ENCODE results near the gene GTF2F2. TPM values are rescaled to one million over a fixed set of nuclear protein-coding genes. Genes with fewer than 3 reads are reported as not detected.

Gene GTF2F2
- total RNA-seq, 1 experiment from 2014 or later = 37.8 TPM

DNA sequence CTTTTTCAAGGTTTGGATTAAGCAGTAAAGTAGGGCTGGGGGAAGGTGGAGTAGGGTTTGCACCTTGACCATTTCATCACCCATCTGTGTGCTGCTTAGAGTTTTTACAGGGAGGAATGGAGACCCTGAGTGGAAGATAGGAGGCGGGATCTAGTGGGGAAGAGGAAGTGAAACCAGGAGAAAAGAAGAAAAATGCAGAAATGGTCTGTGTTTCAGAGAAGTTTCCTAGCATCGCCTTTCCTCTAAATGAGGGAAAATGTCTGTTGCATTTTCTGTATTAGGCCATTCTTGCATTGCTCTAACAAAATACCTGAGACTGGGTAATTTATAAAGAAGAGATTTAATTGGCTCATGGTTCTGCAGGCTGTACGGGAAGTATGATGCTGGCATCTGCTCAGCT lies 156.6 kb downstream of the GTF2F2 start:
- H3K36me3 ChIP-seq (ENCODE audit: insufficient read depth, low read length, poor library complexity, severe bottlenecking) = no peaks in the 10 kb centered on the region
- intact Hi-C loops (cut with micrococcal nuclease; ENCODE audit: unreplicated experiment) = no loop called here
- H3K4me1 ChIP-seq (ENCODE audit: insufficient read depth, low read length, poor library complexity, severe bottlenecking) = peaks cover 4% of the 10 kb centered on the region
- no peak overlapping the region for H3K4me3 ChIP-seq (ENCODE audit: low read depth, low read length, poor library complexity, severe bottlenecking)
- no peaks in the 10 kb centered on the region for H3K9me3 ChIP-seq (ENCODE audit: low read depth, low read length, poor library complexity, severe bottlenecking)
- no peak for TF ChIP-seq EZH2 (IDR thresholded peaks at IDR 0.05; ENCODE audit: borderline replicate concordance, low read depth, low read length, poor library complexity, severe bottlenecking)
- no peaks in the 10 kb centered on the region for H3K27me3 ChIP-seq (replicated peaks; ENCODE audit: insufficient read depth, low read depth, low read length, poor library complexity)
- no peak for DNase-seq (ENCODE audit: low spot score)
- no peak overlapping the region for H3K27ac ChIP-seq (ENCODE audit: low read depth, low read length, poor library complexity, severe bottlenecking)
- no TSS peak for BruUV-seq (replicated peaks)
- CTCF ChIA-PET = no interaction called here
- POLR2A ChIA-PET (ENCODE audit: low non-redundant PET) = no interaction called here

DNA sequence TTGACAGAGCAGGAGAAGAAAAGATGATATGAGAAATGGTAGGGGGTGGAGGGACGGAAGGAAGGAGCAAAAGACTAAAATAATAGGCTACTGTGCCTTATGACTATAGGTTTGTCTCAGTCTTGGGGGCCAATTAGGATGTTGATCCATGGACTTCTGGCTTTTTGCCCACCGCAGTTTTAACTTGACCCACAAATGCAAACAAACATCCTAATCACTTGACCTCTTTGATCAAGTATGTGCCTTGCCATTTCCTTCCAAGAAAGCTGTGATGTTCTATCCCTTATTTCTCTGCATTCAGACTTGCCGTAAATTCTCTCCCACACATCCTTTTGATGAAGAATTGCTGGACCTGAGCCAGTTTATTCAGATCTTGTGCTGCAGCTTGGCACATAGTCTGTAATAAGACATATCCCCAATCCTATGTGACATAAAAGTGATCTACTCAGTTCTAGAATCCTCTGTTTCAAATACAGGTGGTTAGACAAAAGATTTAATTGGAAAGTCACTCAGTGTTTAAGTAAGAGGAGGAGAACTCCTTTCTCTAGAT lies 157.9 kb downstream of the GTF2F2 start:
- Histone ChIP-seq H3K27ac (ENCODE audit: low read depth, low read length, poor library complexity, severe bottlenecking) (no peak overlapping the region), H3K9me3 (ENCODE audit: low read depth, low read length, poor library complexity, severe bottlenecking) (no peaks in the 10 kb centered on the region), H3K36me3 (ENCODE audit: insufficient read depth, low read length, poor library complexity, severe bottlenecking) (no peaks in the 10 kb centered on the region), H3K27me3 (replicated peaks; ENCODE audit: insufficient read depth, low read depth, low read length, poor library complexity) (no peaks in the 10 kb centered on the region), H3K4me1 (ENCODE audit: insufficient read depth, low read length, poor library complexity, severe bottlenecking) (peaks cover 4% of the 10 kb centered on the region), H3K4me3 (ENCODE audit: low read depth, low read length, poor library complexity, severe bottlenecking) (no peak overlapping the region)
- intact Hi-C loops (cut with micrococcal nuclease; ENCODE audit: unreplicated experiment) = no loop called here
- ChIA-PET CTCF (no interaction called here), POLR2A (ENCODE audit: low non-redundant PET) (no interaction called here)
- peak; percentile 44 for DNase-seq (ENCODE audit: low spot score)
- TF ChIP-seq EZH2 (IDR thresholded peaks at IDR 0.05; ENCODE audit: borderline replicate concordance, low read depth, low read length, poor library complexity, severe bottlenecking) = no peak
- TF ChIP-seq, protein P1, sequence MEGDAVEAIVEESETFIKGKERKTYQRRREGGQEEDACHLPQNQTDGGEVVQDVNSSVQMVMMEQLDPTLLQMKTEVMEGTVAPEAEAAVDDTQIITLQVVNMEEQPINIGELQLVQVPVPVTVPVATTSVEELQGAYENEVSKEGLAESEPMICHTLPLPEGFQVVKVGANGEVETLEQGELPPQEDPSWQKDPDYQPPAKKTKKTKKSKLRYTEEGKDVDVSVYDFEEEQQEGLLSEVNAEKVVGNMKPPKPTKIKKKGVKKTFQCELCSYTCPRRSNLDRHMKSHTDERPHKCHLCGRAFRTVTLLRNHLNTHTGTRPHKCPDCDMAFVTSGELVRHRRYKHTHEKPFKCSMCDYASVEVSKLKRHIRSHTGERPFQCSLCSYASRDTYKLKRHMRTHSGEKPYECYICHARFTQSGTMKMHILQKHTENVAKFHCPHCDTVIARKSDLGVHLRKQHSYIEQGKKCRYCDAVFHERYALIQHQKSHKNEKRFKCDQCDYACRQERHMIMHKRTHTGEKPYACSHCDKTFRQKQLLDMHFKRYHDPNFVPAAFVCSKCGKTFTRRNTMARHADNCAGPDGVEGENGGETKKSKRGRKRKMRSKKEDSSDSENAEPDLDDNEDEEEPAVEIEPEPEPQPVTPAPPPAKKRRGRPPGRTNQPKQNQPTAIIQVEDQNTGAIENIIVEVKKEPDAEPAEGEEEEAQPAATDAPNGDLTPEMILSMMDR (conservative IDR thresholded peaks at IDR 0.05; ENCODE audit: low read depth, low read length) = no peak
- no TSS peak for BruUV-seq (replicated peaks)

DNA sequence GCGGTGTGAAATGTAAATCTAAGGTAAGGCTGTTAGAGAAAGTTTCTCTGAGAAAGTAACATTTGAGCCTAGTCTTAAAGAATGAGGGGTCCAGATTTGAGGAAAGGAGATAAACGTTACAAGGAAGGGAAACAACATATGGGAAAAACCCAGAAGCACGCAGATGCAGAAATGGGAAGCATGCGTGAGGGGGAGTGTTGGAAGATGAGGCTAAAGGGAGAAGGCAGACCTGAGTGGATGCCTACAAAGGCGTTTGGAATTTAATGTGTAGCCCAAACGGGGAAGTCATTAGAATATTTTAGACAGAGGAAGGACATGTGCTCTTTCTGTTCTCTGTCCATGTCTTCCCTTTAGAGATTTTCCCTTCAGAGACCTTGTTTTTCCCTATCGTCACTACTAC lies 159.7 kb downstream of the GTF2F2 start:
- ChIA-PET POLR2A (ENCODE audit: low non-redundant PET) (interaction anchor here (0.6 kb wide), 1 partner anchor 274 kb away, joined by 7 read pairs; no protein-coding TSS in a partner anchor), CTCF (interaction anchor here (2.5 kb wide), 1 partner anchor 233 kb away, joined by 56 read pairs; no protein-coding TSS in a partner anchor)
- Histone ChIP-seq H3K9me3 (ENCODE audit: low read depth, low read length, poor library complexity, severe bottlenecking) (no peaks in the 10 kb centered on the region), H3K4me3 (ENCODE audit: low read depth, low read length, poor library complexity, severe bottlenecking) (no peak overlapping the region), H3K36me3 (ENCODE audit: insufficient read depth, low read length, poor library complexity, severe bottlenecking) (no peaks in the 10 kb centered on the region), H3K4me1 (ENCODE audit: insufficient read depth, low read length, poor library complexity, severe bottlenecking) (peaks cover 4% of the 10 kb centered on the region), H3K27me3 (replicated peaks; ENCODE audit: insufficient read depth, low read depth, low read length, poor library complexity) (no peaks in the 10 kb centered on the region), H3K27ac (ENCODE audit: low read depth, low read length, poor library complexity, severe bottlenecking) (no peak overlapping the region)
- intact Hi-C loops (cut with micrococcal nuclease; ENCODE audit: unreplicated experiment) = no loop called here
- no peak for TF ChIP-seq EZH2 (IDR thresholded peaks at IDR 0.05; ENCODE audit: borderline replicate concordance, low read depth, low read length, poor library complexity, severe bottlenecking)
- TF ChIP-seq, protein P1 (conservative IDR thresholded peaks at IDR 0.05; ENCODE audit: low read depth, low read length) = no peak
- BruUV-seq (replicated peaks) = no TSS peak
- no peak for DNase-seq (ENCODE audit: low spot score)
